ENCODE measurements around the gene CFL1.

DNA sequence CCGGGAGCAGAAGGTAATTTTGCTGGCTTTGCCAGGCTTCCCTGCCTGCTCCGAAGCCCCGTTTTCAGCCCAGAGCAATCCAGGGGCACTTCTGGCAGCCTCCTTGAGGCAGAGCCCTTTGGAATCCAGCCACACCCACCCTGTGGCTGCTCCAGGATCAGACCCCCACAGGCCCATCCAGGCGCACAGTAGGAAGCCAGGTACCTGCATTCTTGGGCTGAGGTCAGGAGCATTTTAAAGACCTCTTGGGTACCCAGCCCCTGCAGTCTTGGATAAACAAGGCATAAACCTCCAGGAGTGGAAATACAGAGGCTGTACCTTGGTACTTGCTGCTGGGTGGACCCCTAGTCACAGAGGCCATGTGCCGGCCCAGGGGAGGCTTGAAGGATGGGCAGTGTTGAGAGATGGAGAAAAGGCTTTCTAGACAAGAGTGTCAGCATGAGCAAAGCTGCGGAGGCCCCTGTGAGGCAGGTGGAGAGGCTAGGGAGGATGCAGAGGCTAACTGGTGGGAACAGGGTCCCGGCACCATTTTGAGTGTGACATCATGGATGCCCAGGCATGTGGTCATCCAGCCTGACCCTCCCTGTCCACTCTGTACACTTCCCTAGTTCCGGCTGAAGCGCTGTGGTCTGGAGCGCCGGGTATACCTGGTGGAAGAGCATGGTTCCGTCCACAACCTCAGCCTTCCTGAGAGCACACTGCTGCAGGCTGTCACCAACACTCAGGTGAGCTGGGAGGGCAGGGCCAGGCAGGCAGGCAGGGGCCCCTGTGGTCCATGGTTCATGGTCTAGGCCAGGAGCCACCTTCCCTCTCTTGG lies 6.1 kb upstream of the CFL1 start:
- no peak for TF ChIP-seq CTCF (IDR thresholded peaks at IDR 0.05)
- TF ChIP-seq GATA2 (CRISPR knock-in tag; IDR thresholded peaks at IDR 0.05): no peak
- TF ChIP-seq, protein P1, sequence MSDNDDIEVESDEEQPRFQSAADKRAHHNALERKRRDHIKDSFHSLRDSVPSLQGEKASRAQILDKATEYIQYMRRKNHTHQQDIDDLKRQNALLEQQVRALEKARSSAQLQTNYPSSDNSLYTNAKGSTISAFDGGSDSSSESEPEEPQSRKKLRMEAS (IDR thresholded peaks at IDR 0.05; ENCODE audit: low read depth): no peak
- TF ChIP-seq RFX5 (IDR thresholded peaks at IDR 0.05; ENCODE audit: low read length): no peak
- no peak for TF ChIP-seq FOXJ3 (CRISPR knock-in tag; IDR thresholded peaks at IDR 0.05)
- no peak for TF ChIP-seq MXI1 (IDR thresholded peaks at IDR 0.05; ENCODE audit: low read depth, low read length)
- no peak for TF ChIP-seq JUND (IDR thresholded peaks at IDR 0.05)
- TF ChIP-seq YY1 (IDR thresholded peaks at IDR 0.05; ENCODE audit: low read depth): no peak
- no peak for TF ChIP-seq EP300 (IDR thresholded peaks at IDR 0.05; ENCODE audit: borderline replicate concordance in 1 of 2, low read depth in 1 of 2, low read length in 1 of 2)
- TF ChIP-seq RAD21 (IDR thresholded peaks at IDR 0.05; ENCODE audit: low read length): no peak
- TF ChIP-seq SIN3A (IDR thresholded peaks at IDR 0.05; ENCODE audit: borderline replicate concordance, low read depth, low read length): no peak
- TF ChIP-seq TAF1 (IDR thresholded peaks at IDR 0.05; ENCODE audit: borderline replicate concordance, low read depth, low read length): no peak

Data from SK-N-SH (cell line).